Right lobe of liver (tissue), 6 donors: ENCODE results near the gene HAUS8. TPM values are rescaled to one million over a fixed set of nuclear protein-coding genes. Genes with fewer than 3 reads are reported as not detected.

Source experiments
- ATAC-seq, 4 donors: fragments of 200-7000 bp; cut with Tn5 transposase; one replicate each; pipeline ENCODE4 v1.9.1; 2020; ENCODE audit warnings: mild to moderate bottlenecking in 4 of 4, moderate library complexity in 4 of 4
- DNase-seq, 3 donors: peaks; one replicate each; pipeline ENCODE4 v3.0.0-alpha.2; 2020
- H3K27ac ChIP-seq, 3 donors: fragments of 200-600 bp; one replicate each; pipeline ENCODE4 v1.8.0; 2022
- H3K27me3 ChIP-seq, 2 donors: fragments of 200-600 bp; one replicate each; pipeline ENCODE4 v1.8.0; 2022
- H3K36me3 ChIP-seq, 4 donors: fragments of 200-600 bp; sonication (generic) in 1 of 4; one replicate each; pipeline versions ENCODE4 v1.5.1 to v1.8.0; 2017 to 2022; ENCODE audit warnings: control low read depth in 1 of 4
- H3K4me1 ChIP-seq, 4 donors: fragments of 200-600 bp; sonication (generic) in 1 of 4; one replicate each; pipeline versions ENCODE4 v1.5.1 to v1.8.0; 2017 to 2022; ENCODE audit warnings: control low read depth in 1 of 4
- H3K4me3 ChIP-seq, 3 donors: fragments of 200-600 bp; one replicate each; pipeline ENCODE4 v1.8.0; 2022
- H3K9me3 ChIP-seq, 4 donors: fragments of 200-600 bp; sonication (generic) in 1 of 4; one replicate each; pipeline versions ENCODE4 v1.5.1 to v1.8.0; 2017 to 2022; ENCODE audit warnings: control low read depth in 1 of 4
- CTCF ChIP-seq, 4 donors: fragments of 200-600 bp in 3 of 4; fragments of 450-650 bp in 1 of 4; IDR thresholded peaks; one replicate each; pipeline versions ENCODE4 v1.5.1 to v1.8.0; 2016 to 2022; ENCODE audit warnings: antibody characterized with exemption in 4 of 4, mild to moderate bottlenecking in 2 of 4
- POLR2A ChIP-seq: fragments of 450-650 bp; IDR thresholded peaks from one replicate; pipeline ENCODE4 v1.6.1; 2017; ENCODE audit warnings: antibody characterized with exemption, mild to moderate bottlenecking
- WGBS: methylation state at CpG from one replicate; pipeline ENCODE4 v1.1.6; 2018; ENCODE audit warnings: low coverage, low lambda C conversion rate; ENCODE audit not compliant: insufficient coverage; ENCODE audit errors: missing lambda C conversion rate; 5-methylcytosine and 5-hydroxymethylcytosine counted together
- intact Hi-C, 2 donors: fragments of 100-400 bp; cut with DNase I; formaldehyde crosslinking; loops; one replicate each; pipeline versions ENCODE4 v1.11.2 to v1.14.1; 2022
- total RNA-seq, 6 experiments: library from RNA; depleted of rRNA in 2 of 6; stranded (reverse); fragments of >200 nt in 2 of 6; fragmentation: NEBNext Ultra II Directional in 3 of 6; extraction: Animal tissue kit (Norgen Biotek cat#: 25700) in 3 of 6; gene quantifications; one replicate each; pipeline versions ENCODE4 v1.1.0 to v1.2.4, GENCODE V29; 2016 to 2023
- donor health status: DM: no; HTN: yes; CAD: no.
- donor health status: DM: no; HTN: no; CAD: no.
- donor health status: DM: no; HTN: no; CAD: no.
- donor health status: DM: no; HTN: yes; CAD: no.
- donor health status: DM: no; HTN: yes; CAD: no.

HAUS8 gene
- total RNA-seq, 6 experiments from 2014 or later, result 3.7 to 8.5 (median 5.8) TPM

- 25% methylated on average over 6 of the region's 17 CpGs for WGBS
- peak; percentile 20 to 61 (median 46) for ATAC-seq
Measured at GRCh38 chr19:17113127-17113785, 38.0 kb upstream of the HAUS8 start.

GRCh38 chr19:17112700-17113099 is 37.4 kb upstream of the HAUS8 start:
- ATAC-seq (peak; percentile 75 to 83 (median 79)), DNase-seq (peak; percentile 80 to 87 (median 85))
- Histone ChIP-seq H3K27me3 (no peaks in the 10 kb centered on the region), H3K4me3 (no peak overlapping the region), H3K36me3 (no peaks in the 10 kb centered on the region), H3K4me1 (peaks cover 0 to 43% (median 15%) of the 10 kb centered on the region in 4 donors), H3K9me3 (no peaks in the 10 kb centered on the region), H3K27ac (peak overlapping the region; percentile 28 to 75 (median 42))
- TF ChIP-seq CTCF (IDR thresholded peaks at IDR 0.05), result no peak
- no peak for TF ChIP-seq POLR2A
- 34% methylated on average over 3 of the region's 7 CpGs for WGBS
- intact Hi-C loops, result no loop called here

More at GRCh38 chr19:17113127-17113785, 38.0 kb upstream of the HAUS8 start:
- H3K27me3 ChIP-seq, result no peaks in the 10 kb centered on the region
- intact Hi-C loops, result no loop called here
- H3K4me1 ChIP-seq, result peaks cover 0 to 38% (median 15%) of the 10 kb centered on the region in 4 donors
- H3K4me3 ChIP-seq, result no peak overlapping the region
- no peaks in the 10 kb centered on the region for H3K9me3 ChIP-seq
- H3K36me3 ChIP-seq, result no peaks in the 10 kb centered on the region
- peak in 2 of 3 donors; percentile 53 to 66 for DNase-seq
- peak overlapping the region in 2 of 3 donors; percentile 17 to 75 for H3K27ac ChIP-seq
- no peak for TF ChIP-seq CTCF (IDR thresholded peaks at IDR 0.05)
- no peak for TF ChIP-seq POLR2A

- H3K27me3 ChIP-seq, result no peaks in the 10 kb centered on the region
- peak overlapping the region; percentile 28 to 75 (median 42) for H3K27ac ChIP-seq
- WGBS, result 31% methylated on average over 5 of the region's 17 CpGs
- ATAC-seq (peak; percentile 1 to 52 (median 42)), DNase-seq (peak; percentile 51 to 83 (median 70))
- H3K4me1 ChIP-seq, result peaks cover 0 to 44% (median 15%) of the 10 kb centered on the region in 4 donors
- H3K9me3 ChIP-seq, result no peaks in the 10 kb centered on the region
- H3K4me3 ChIP-seq, result no peak overlapping the region
- TF ChIP-seq POLR2A, result no peak
- TF ChIP-seq CTCF (IDR thresholded peaks at IDR 0.05), result no peak
- no peaks in the 10 kb centered on the region for H3K36me3 ChIP-seq
- intact Hi-C loops, result no loop called here
Measured at GRCh38 chr19:17112271-17112670, 37.0 kb upstream of the HAUS8 start.

- Histone ChIP-seq H3K4me3 (no peak overlapping the region), H3K27ac (peak overlapping the region in 2 of 3 donors; percentile 42 to 75), H3K27me3 (no peaks in the 10 kb centered on the region), H3K9me3 (no peaks in the 10 kb centered on the region), H3K36me3 (no peaks in the 10 kb centered on the region), H3K4me1 (peaks cover 0 to 44% (median 15%) of the 10 kb centered on the region in 4 donors)
- intact Hi-C loops, result no loop called here
- no peak for ATAC-seq
- DNase-seq, result no peak
- 43% methylated on average over 3 of the region's 3 CpGs for WGBS
- no peak for TF ChIP-seq POLR2A
- TF ChIP-seq CTCF (IDR thresholded peaks at IDR 0.05), result no peak
Measured at GRCh38 chr19:17111766-17112165, 36.5 kb upstream of the HAUS8 start.
